GM12801 (cell line): Measurements from ENCODE around the gene ARMC9.

Source experiments
- CTCF ChIP-seq: IDR thresholded peaks from one replicate; pipeline ENCODE4 v1.5.1; 2011; ENCODE audit warnings: control low read depth; ENCODE audit not compliant: insufficient read length; ENCODE audit errors: extremely low read depth

The ARMC9 gene

GRCh38 chr2:231371430-231372054 lies 173.1 kb downstream of the ARMC9 start:
- TF ChIP-seq CTCF = no peak

- TF ChIP-seq CTCF = no peak
These were observed 173.9 kb downstream of the ARMC9 start for GRCh38 chr2:231372326-231372725.

GRCh38 chr2:231373184-231373583 lies 174.8 kb downstream of the ARMC9 start:
- TF ChIP-seq CTCF = no peak

GRCh38 chr2:231373786-231374349 lies 175.4 kb downstream of the ARMC9 start:
- TF ChIP-seq CTCF = no peak

- no peak for TF ChIP-seq CTCF
These were observed 176.3 kb downstream of the ARMC9 start for GRCh38 chr2:231374771-231375170.

GRCh38 chr2:231376857-231377256 lies 178.4 kb downstream of the ARMC9 start:
- no peak for TF ChIP-seq CTCF

- TF ChIP-seq CTCF = no peak
These were observed 179.7 kb downstream of the ARMC9 start for GRCh38 chr2:231378026-231378722.
